ENCODE results near the gene IFNL2.
"Not testable (repeated sequence)": the region's sequence is repeated elsewhere in the genome, so short reads cannot be mapped to it uniquely, and the experiment has no call there.

The IFNL2 gene

GRCh38 chr19:39309305-39309670 is 41.1 kb downstream of the IFNL2 start:
- in situ Hi-C loops (cut with MboI; ENCODE audit: low pct_unique_long_range_greater_than_20kb, low sequenced_read_pairs): not testable (repeated sequence)

GRCh38 chr19:39310558-39311311 is 42.5 kb downstream of the IFNL2 start:
- DNase-seq: no peak
- in situ Hi-C loops (cut with MboI; ENCODE audit: low pct_unique_long_range_greater_than_20kb, low sequenced_read_pairs): no loop called here

More at GRCh38 chr19:39309305-39309670, 41.1 kb downstream of the IFNL2 start:
- DNase-seq: not testable (repeated sequence)

- in situ Hi-C loops (cut with MboI; ENCODE audit: low pct_unique_long_range_greater_than_20kb, low sequenced_read_pairs): no loop called here
- no peak for DNase-seq
Measured at GRCh38 chr19:39314016-39314728, 46.0 kb downstream of the IFNL2 start.

GRCh38 chr19:39315933-39316332 is 47.7 kb downstream of the IFNL2 start:
- DNase-seq: no peak
- in situ Hi-C loops (cut with MboI; ENCODE audit: low pct_unique_long_range_greater_than_20kb, low sequenced_read_pairs): no loop called here

DNA sequence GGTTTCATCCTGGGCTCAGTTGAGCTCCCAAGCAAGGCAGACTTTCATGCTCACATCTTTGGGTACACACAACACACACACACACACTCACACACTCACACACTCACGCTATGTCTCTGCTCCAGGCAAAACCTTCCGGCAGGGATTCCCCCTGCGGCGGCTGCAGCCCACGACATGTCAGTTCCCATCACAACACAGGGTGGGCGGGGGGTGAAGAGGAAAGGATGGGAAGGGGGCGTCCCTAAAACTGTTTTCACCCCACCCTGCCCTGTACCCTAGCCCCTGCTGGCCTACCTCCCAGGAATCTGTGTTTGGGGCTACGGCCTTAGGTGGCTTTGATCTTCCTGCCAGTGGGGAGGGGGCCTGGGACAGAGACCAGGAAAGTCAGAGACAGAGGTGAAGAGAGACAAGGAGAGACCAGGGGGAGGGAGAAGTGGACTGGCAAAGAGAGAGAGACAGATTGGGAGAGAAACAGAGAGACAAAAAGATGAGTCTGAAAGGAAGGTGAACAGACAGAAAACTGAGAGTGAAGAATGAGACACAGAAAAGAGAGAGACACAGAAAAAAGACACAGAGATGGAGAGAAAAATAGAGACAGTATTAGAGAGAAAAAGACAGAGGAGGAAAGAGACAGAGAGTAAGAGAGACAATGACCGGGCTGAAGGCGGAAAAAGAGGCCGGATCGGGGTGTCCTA is 48.6 kb downstream of the IFNL2 start:
- DNase-seq: no peak
- in situ Hi-C loops (cut with MboI; ENCODE audit: low pct_unique_long_range_greater_than_20kb, low sequenced_read_pairs): no loop called here

- in situ Hi-C loops (cut with MboI; ENCODE audit: low pct_unique_long_range_greater_than_20kb, low sequenced_read_pairs): no loop called here
- DNase-seq: no peak
Measured at GRCh38 chr19:39317476-39317875, 49.3 kb downstream of the IFNL2 start.

GRCh38 chr19:39318071-39318470 is 49.9 kb downstream of the IFNL2 start:
- in situ Hi-C loops (cut with MboI; ENCODE audit: low pct_unique_long_range_greater_than_20kb, low sequenced_read_pairs): no loop called here
- no peak for DNase-seq

DNA sequence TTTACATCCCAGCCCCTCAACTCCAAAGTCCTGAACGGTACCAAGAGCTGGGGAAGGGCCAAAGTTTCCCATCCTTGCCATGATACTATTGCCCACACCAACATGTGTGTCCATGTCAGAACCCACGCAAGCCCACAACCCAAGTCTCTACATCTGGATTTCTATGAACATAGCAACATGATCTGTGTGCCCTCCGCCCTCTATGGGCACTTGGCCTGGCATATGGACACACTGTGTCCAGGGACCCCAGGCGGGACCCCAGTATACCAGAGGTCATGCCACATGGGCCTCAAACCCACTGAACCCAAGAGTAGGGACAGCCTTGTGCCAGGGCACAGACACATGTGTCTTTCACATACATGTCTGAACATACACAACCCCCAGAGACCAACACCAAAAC is 50.5 kb downstream of the IFNL2 start:
- in situ Hi-C loops (cut with MboI; ENCODE audit: low pct_unique_long_range_greater_than_20kb, low sequenced_read_pairs): no loop called here

GRCh38 chr19:39319098-39319891 is 51.1 kb downstream of the IFNL2 start:
- DNase-seq: no peak
- in situ Hi-C loops (cut with MboI; ENCODE audit: low pct_unique_long_range_greater_than_20kb, low sequenced_read_pairs): no loop called here

More for the DNA sequence above, 50.5 kb downstream of the IFNL2 start:
- no peak for DNase-seq

Measured in KBM-7 (cell line).